ENCODE data around the gene APBB2.
"Not testable (repeated sequence)": the region's sequence is repeated elsewhere in the genome, so short reads cannot be mapped to it uniquely, and the experiment has no call there.

The APBB2 gene

GRCh38 chr4:41006141-41006540 lies 208.2 kb downstream of the APBB2 start:
- DNase-seq = no peak

GRCh38 chr4:41002309-41002708 lies 212.0 kb downstream of the APBB2 start:
- DNase-seq = no peak

- DNase-seq = no peak
Measured at GRCh38 chr4:41000356-41000755, 214.0 kb downstream of the APBB2 start.

- no peak for DNase-seq
Measured at GRCh38 chr4:40998675-40999358, 215.5 kb downstream of the APBB2 start.

- DNase-seq = no peak
Measured at GRCh38 chr4:40995850-40996249, 218.5 kb downstream of the APBB2 start.

GRCh38 chr4:40994321-40994720 lies 220.0 kb downstream of the APBB2 start:
- DNase-seq = not testable (repeated sequence)

GRCh38 chr4:40993296-40993693 lies 221.0 kb downstream of the APBB2 start:
- DNase-seq = not testable (repeated sequence)

GRCh38 chr4:40992472-40993295 lies 221.7 kb downstream of the APBB2 start:
- DNase-seq = no peak

- no peak for DNase-seq
Measured at GRCh38 chr4:40991908-40992307, 222.4 kb downstream of the APBB2 start.

- no peak for DNase-seq
Measured at GRCh38 chr4:40990899-40991265, 223.5 kb downstream of the APBB2 start.

GRCh38 chr4:40990236-40990898 lies 224.0 kb downstream of the APBB2 start:
- no peak for DNase-seq

GRCh38 chr4:40987151-40987550 lies 227.2 kb downstream of the APBB2 start:
- DNase-seq = no peak

GRCh38 chr4:40986375-40986774 lies 228.0 kb downstream of the APBB2 start:
- no peak for DNase-seq

GRCh38 chr4:40984051-40984450 lies 230.3 kb downstream of the APBB2 start:
- no peak for DNase-seq

- no peak for DNase-seq
Measured at GRCh38 chr4:40980318-40980883, 233.9 kb downstream of the APBB2 start.

GRCh38 chr4:40978548-40978947 lies 235.8 kb downstream of the APBB2 start:
- DNase-seq = no peak

- no peak for DNase-seq
Measured at GRCh38 chr4:40976343-40976742, 238.0 kb downstream of the APBB2 start.

GRCh38 chr4:40972722-40973121 lies 241.6 kb downstream of the APBB2 start:
- DNase-seq = no peak

- DNase-seq = no peak
Measured at GRCh38 chr4:40971338-40971737, 243.0 kb downstream of the APBB2 start.

GRCh38 chr4:40969501-40969900 lies 244.8 kb downstream of the APBB2 start:
- no peak for DNase-seq

GRCh38 chr4:40967550-40967949 lies 246.8 kb downstream of the APBB2 start:
- no peak for DNase-seq

- no peak for DNase-seq
Measured at GRCh38 chr4:40966091-40966490, 248.3 kb downstream of the APBB2 start.

- no peak for DNase-seq
Measured at GRCh38 chr4:40963897-40964478, 250.4 kb downstream of the APBB2 start.
